ENCODE measurements around the gene KRTAP2-4. TPM values are rescaled to one million over a fixed set of nuclear protein-coding genes. Genes with fewer than 3 reads are reported as not detected.
"Not testable (repeated sequence)": the region's sequence is repeated elsewhere in the genome, so short reads cannot be mapped to it uniquely, and the experiment has no call there.

The KRTAP2-4 gene
- not detected for total RNA-seq (2013)
- not detected for polyA plus RNA-seq
- polyA minus RNA-seq = not detected in 2 replicates
- total RNA-seq = 0 to 0.15 (median 0) reads per million in 11 experiments

- no peaks in the 10 kb centered on the region for H3K79me2 ChIP-seq (ENCODE audit: insufficient read depth, low read length)
- H3K27ac ChIP-seq (ENCODE audit: low read depth in 1 of 2, low read length in 2 of 2) = no peak within 1 kb of the TSS
- no peaks in the 10 kb centered on the region for H3K36me3 ChIP-seq (replicated peaks in 1 of 2; ENCODE audit: control insufficient read depth in 1 of 2, insufficient read depth in 2 of 2, low read length in 2 of 2)
- no peak within 1 kb of the TSS for H3K27ac Mint-ChIP-seq
- no peaks in the 10 kb centered on the region for H3K36me3 Mint-ChIP-seq
- WGBS (ENCODE audit: insufficient coverage) = 77% methylated on average over 3 of the region's 6 CpGs
- H3K9me3 ChIP-seq (replicated peaks in 1 of 2; ENCODE audit: control insufficient read depth in 1 of 2, insufficient read depth in 1 of 2, low read length in 2 of 2) = no peaks in the 10 kb centered on the region
- no peaks in the 10 kb centered on the region for H3K4me1 ChIP-seq (ENCODE audit: control insufficient read depth in 1 of 2, insufficient read depth in 2 of 2, low read length in 2 of 2)
- TF ChIP-seq CTCF (IDR thresholded peaks at IDR 0.05) = no peak
- peaks cover 1 to 8% (median 5%) of the 10 kb centered on the region in 3 donors for H3K27me3 Mint-ChIP-seq (ENCODE audit: low read depth in 3 of 3)
- H3K4me3 Mint-ChIP-seq = no peak within 1 kb of the TSS
- intact Hi-C loops (cut with micrococcal nuclease) = no loop called here
- H3K9ac ChIP-seq (ENCODE audit: insufficient read depth, low read length, poor library complexity, severe bottlenecking) = no peak within 1 kb of the TSS
- no peaks in the 10 kb centered on the region for H4K20me1 ChIP-seq (ENCODE audit: insufficient read depth, low read length)
- no peaks in the 10 kb centered on the region for H3K4me1 Mint-ChIP-seq
- peak in 1 of 3 donors; percentile 26 for DNase-seq
- H3K4me3 ChIP-seq (replicated peaks in 1 of 3; ENCODE audit: low read depth in 2 of 3, low read length in 3 of 3) = no peak within 1 kb of the TSS
- no peak within 1 kb of the TSS for H3K4me2 ChIP-seq (replicated peaks; ENCODE audit: extremely low read depth, low read length, poor library complexity, severe bottlenecking)
- H3K27me3 ChIP-seq (ENCODE audit: control insufficient read depth in 2 of 2, insufficient read depth in 2 of 2, low read length in 2 of 2) = peaks cover 4 to 7% of the 10 kb centered on the region in 2 donors
- no peak within 1 kb of the TSS for H2AFZ ChIP-seq (ENCODE audit: insufficient read depth, low read depth, low read length, poor library complexity, severe bottlenecking)
- peaks cover 0 to 2% (median 0%) of the 10 kb centered on the region in 7 donors for H3K9me3 Mint-ChIP-seq
Measured at GRCh38 chr17:41065829-41066624, at the start of gene KRTAP2-4. Gene KRTAP2-4 (minus strand): TSS chr17:41065879. CDS start chr17:41065845, 34 bp downstream.

DNA sequence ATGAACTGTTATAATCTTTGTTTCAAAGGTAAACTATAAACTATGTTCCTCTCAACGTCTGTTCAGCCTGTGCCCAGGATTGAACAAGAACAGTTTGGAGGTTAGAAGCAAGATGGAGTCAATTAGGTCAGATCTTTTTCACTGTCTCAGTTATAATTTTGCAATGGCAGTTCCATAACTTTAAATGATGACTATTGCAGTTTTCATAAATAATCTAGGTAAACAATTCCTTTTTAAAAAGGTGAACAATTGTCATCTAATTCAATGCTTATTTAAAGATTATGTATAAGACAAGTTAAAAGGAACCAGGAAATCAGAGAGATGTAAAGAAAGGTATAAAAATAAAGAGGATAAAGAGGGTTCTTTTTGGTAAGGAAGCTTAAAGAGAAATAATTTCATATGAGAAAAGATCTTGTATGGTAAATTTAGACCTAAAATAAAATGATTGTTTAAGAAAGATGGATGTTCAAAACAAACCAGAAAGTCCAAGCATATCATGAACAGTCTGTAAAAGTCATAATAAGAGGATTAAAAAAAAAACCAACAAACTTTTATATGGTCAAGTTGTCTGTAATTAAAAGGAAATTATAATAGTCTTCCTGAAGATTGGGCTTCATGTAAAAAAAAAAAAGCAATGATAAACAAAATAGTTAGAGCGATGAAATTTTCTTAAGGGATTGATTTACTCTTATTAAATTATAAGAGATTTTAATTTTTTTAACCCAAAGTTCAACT is 45.6 kb upstream of the KRTAP2-4 start:
- no peaks in the 10 kb centered on the region for H3K9me3 ChIP-seq (replicated peaks in 1 of 2; ENCODE audit: control insufficient read depth in 1 of 2, insufficient read depth in 1 of 2, low read length in 2 of 2)
- no peaks in the 10 kb centered on the region for H4K20me1 ChIP-seq (ENCODE audit: insufficient read depth, low read length)
- H3K36me3 Mint-ChIP-seq = no peaks in the 10 kb centered on the region
- H3K9me3 Mint-ChIP-seq = peaks cover 2 to 18% (median 9%) of the 10 kb centered on the region in 7 donors
- H3K27ac Mint-ChIP-seq = no peak overlapping the region
- intact Hi-C loops (cut with micrococcal nuclease) = no loop called here
- no peaks in the 10 kb centered on the region for H3K36me3 ChIP-seq (replicated peaks in 1 of 2; ENCODE audit: control insufficient read depth in 1 of 2, insufficient read depth in 2 of 2, low read length in 2 of 2)
- peaks cover 14% of the 10 kb centered on the region for H3K4me1 Mint-ChIP-seq
- no peak for TF ChIP-seq CTCF (IDR thresholded peaks at IDR 0.05)
- H2AFZ ChIP-seq (ENCODE audit: insufficient read depth, low read depth, low read length, poor library complexity, severe bottlenecking) = no peak overlapping the region
- H3K4me2 ChIP-seq (replicated peaks; ENCODE audit: extremely low read depth, low read length, poor library complexity, severe bottlenecking) = no peak overlapping the region
- H3K4me1 ChIP-seq (ENCODE audit: control insufficient read depth in 1 of 2, insufficient read depth in 2 of 2, low read length in 2 of 2) = peaks cover 6 to 20% of the 10 kb centered on the region in 2 donors
- H3K27ac ChIP-seq (ENCODE audit: low read depth in 1 of 2, low read length in 2 of 2) = no peak overlapping the region
- H3K4me3 ChIP-seq (replicated peaks in 1 of 3; ENCODE audit: low read depth in 2 of 3, low read length in 3 of 3) = no peak overlapping the region
- no CpG with 5 or more reads among the region's 2 CpGs for WGBS (ENCODE audit: insufficient coverage)
- H3K4me3 Mint-ChIP-seq = no peak overlapping the region
- peaks cover 0 to 4% (median 1%) of the 10 kb centered on the region in 3 donors for H3K27me3 Mint-ChIP-seq (ENCODE audit: low read depth in 3 of 3)
- H3K9ac ChIP-seq (ENCODE audit: insufficient read depth, low read length, poor library complexity, severe bottlenecking) = no peak overlapping the region
- H3K79me2 ChIP-seq (ENCODE audit: insufficient read depth, low read length) = no peaks in the 10 kb centered on the region
- no peaks in the 10 kb centered on the region for H3K27me3 ChIP-seq (ENCODE audit: control insufficient read depth in 2 of 2, insufficient read depth in 2 of 2, low read length in 2 of 2)
- DNase-seq = no peak

GRCh38 chr17:41108728-41109386 is 43.2 kb upstream of the KRTAP2-4 start:
- H3K27ac Mint-ChIP-seq; intact Hi-C loops (cut with micrococcal nuclease); H4K20me1 ChIP-seq (ENCODE audit: insufficient read depth, low read length); DNase-seq; H3K9me3 ChIP-seq (replicated peaks in 1 of 2; ENCODE audit: control insufficient read depth in 1 of 2, insufficient read depth in 1 of 2, low read length in 2 of 2); H3K4me2 ChIP-seq (replicated peaks; ENCODE audit: extremely low read depth, low read length, poor library complexity, severe bottlenecking); H3K36me3 ChIP-seq (replicated peaks in 1 of 2; ENCODE audit: control insufficient read depth in 1 of 2, insufficient read depth in 2 of 2, low read length in 2 of 2); H3K4me3 Mint-ChIP-seq; H3K36me3 Mint-ChIP-seq; H3K27me3 Mint-ChIP-seq (ENCODE audit: low read depth in 3 of 3); H2AFZ ChIP-seq (ENCODE audit: insufficient read depth, low read depth, low read length, poor library complexity, severe bottlenecking); H3K27me3 ChIP-seq (ENCODE audit: control insufficient read depth in 2 of 2, insufficient read depth in 2 of 2, low read length in 2 of 2); H3K4me3 ChIP-seq (replicated peaks in 1 of 3; ENCODE audit: low read depth in 2 of 3, low read length in 3 of 3); H3K79me2 ChIP-seq (ENCODE audit: insufficient read depth, low read length); H3K9ac ChIP-seq (ENCODE audit: insufficient read depth, low read length, poor library complexity, severe bottlenecking); H3K4me1 Mint-ChIP-seq; H3K27ac ChIP-seq (ENCODE audit: low read depth in 1 of 2, low read length in 2 of 2): not testable (repeated sequence)
- peaks cover 2 to 18% (median 7%) of the 10 kb centered on the region in 7 donors for H3K9me3 Mint-ChIP-seq
- H3K4me1 ChIP-seq (ENCODE audit: control insufficient read depth in 1 of 2, insufficient read depth in 2 of 2, low read length in 2 of 2) = peaks cover 5 to 15% of the 10 kb centered on the region in 2 donors
- WGBS (ENCODE audit: insufficient coverage) = no CpG with 5 or more reads among the region's 1 CpG
